Ovary (tissue), 3 donors: ENCODE results near the gene SPARCL1.

ENCODE experiments used
- CTCF ChIP-seq, 3 donors: fragments of 450-650 bp in 2 of 3; fragments of 200-600 bp in 1 of 3; IDR thresholded peaks; one replicate each; pipeline versions ENCODE4 v1.5.1 to v1.8.0; 2016 to 2022; ENCODE audit warnings: antibody characterized with exemption in 3 of 3, mild to moderate bottlenecking in 1 of 3
- EP300 ChIP-seq: sonication (generic); formaldehyde crosslinking; IDR thresholded peaks from one replicate; pipeline ENCODE4 v1.6.1; 2017; ENCODE audit warnings: antibody characterized with exemption
- POLR2A ChIP-seq: fragments of 450-650 bp; IDR thresholded peaks from one replicate; pipeline ENCODE4 v1.6.1; 2017; ENCODE audit warnings: antibody characterized with exemption, mild to moderate bottlenecking, moderate library complexity
- donor health status: DM: no; HTN: no; CAD: no.

- TF ChIP-seq CTCF (IDR thresholded peaks at IDR 0.05) (no peak), POLR2A (no peak), EP300 (no peak)
Measured at GRCh38 chr4:87481377-87481776, 47.8 kb downstream of the SPARCL1 start.
